ENCODE measurements around the gene CPEB4. TPM values are rescaled to one million over a fixed set of nuclear protein-coding genes. Genes with fewer than 3 reads are reported as not detected.

The CPEB4 gene
- total RNA-seq, 1 donor from 2014 or later: 19.5 TPM

GRCh38 chr5:173896631-173897030 lies 8.5 kb downstream of the CPEB4 start:
- peaks cover 8% of the 10 kb centered on the region for H3K4me1 Mint-ChIP-seq (ENCODE audit: unreplicated experiment)
- H3K27me3 Mint-ChIP-seq (ENCODE audit: unreplicated experiment): peaks cover 2% of the 10 kb centered on the region
- H3K27ac Mint-ChIP-seq (ENCODE audit: unreplicated experiment): no peak overlapping the region
- TF ChIP-seq CTCF (IDR thresholded peaks at IDR 0.05; ENCODE audit: unreplicated experiment): no peak
- DNase-seq (ENCODE audit: low spot score): no peak
- H3K36me3 Mint-ChIP-seq (ENCODE audit: low read depth, unreplicated experiment): peaks cover 2% of the 10 kb centered on the region
- H3K9me3 Mint-ChIP-seq (ENCODE audit: unreplicated experiment): no peaks in the 10 kb centered on the region
- no peak overlapping the region for H3K4me3 Mint-ChIP-seq (ENCODE audit: unreplicated experiment)

GRCh38 chr5:173901705-173902104 lies 13.6 kb downstream of the CPEB4 start:
- no peaks in the 10 kb centered on the region for H3K9me3 Mint-ChIP-seq (ENCODE audit: unreplicated experiment)
- no peaks in the 10 kb centered on the region for H3K27me3 Mint-ChIP-seq (ENCODE audit: unreplicated experiment)
- H3K36me3 Mint-ChIP-seq (ENCODE audit: low read depth, unreplicated experiment): peaks cover 2% of the 10 kb centered on the region
- no peak overlapping the region for H3K4me3 Mint-ChIP-seq (ENCODE audit: unreplicated experiment)
- peaks cover 2% of the 10 kb centered on the region for H3K4me1 Mint-ChIP-seq (ENCODE audit: unreplicated experiment)
- no peak for DNase-seq (ENCODE audit: low spot score)
- H3K27ac Mint-ChIP-seq (ENCODE audit: unreplicated experiment): no peak overlapping the region
- no peak for TF ChIP-seq CTCF (IDR thresholded peaks at IDR 0.05; ENCODE audit: unreplicated experiment)

DNA sequence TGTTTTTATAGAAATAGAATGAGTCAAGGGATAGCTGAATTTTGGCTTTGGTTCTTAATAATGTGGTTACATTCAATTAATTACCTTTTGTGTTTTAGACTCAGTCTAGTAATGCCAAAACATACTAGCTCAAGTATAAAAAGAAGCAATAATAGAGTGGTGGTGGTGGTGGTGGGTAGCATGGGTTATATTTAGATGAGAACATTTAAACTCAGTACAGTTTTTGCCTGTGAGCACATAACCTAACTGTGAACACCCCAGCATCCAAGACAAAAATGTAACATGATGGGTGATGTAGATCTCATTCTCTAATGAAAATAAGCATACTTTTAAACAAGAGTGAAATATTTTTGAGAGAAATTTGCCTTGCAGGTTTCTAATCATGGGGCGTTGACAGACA lies 14.2 kb downstream of the CPEB4 start:
- DNase-seq (ENCODE audit: low spot score): no peak
- no peak overlapping the region for H3K4me3 Mint-ChIP-seq (ENCODE audit: unreplicated experiment)
- H3K4me1 Mint-ChIP-seq (ENCODE audit: unreplicated experiment): peaks cover 2% of the 10 kb centered on the region
- TF ChIP-seq CTCF (IDR thresholded peaks at IDR 0.05; ENCODE audit: unreplicated experiment): no peak
- no peak overlapping the region for H3K27ac Mint-ChIP-seq (ENCODE audit: unreplicated experiment)
- no peaks in the 10 kb centered on the region for H3K27me3 Mint-ChIP-seq (ENCODE audit: unreplicated experiment)
- no peaks in the 10 kb centered on the region for H3K9me3 Mint-ChIP-seq (ENCODE audit: unreplicated experiment)
- H3K36me3 Mint-ChIP-seq (ENCODE audit: low read depth, unreplicated experiment): peaks cover 2% of the 10 kb centered on the region

GRCh38 chr5:173902743-173903142 lies 14.6 kb downstream of the CPEB4 start:
- Mint-ChIP-seq H3K27ac (ENCODE audit: unreplicated experiment) (no peak overlapping the region), H3K4me1 (ENCODE audit: unreplicated experiment) (peaks cover 2% of the 10 kb centered on the region), H3K36me3 (ENCODE audit: low read depth, unreplicated experiment) (peaks cover 2% of the 10 kb centered on the region), H3K9me3 (ENCODE audit: unreplicated experiment) (no peaks in the 10 kb centered on the region), H3K27me3 (ENCODE audit: unreplicated experiment) (peaks cover 2% of the 10 kb centered on the region), H3K4me3 (ENCODE audit: unreplicated experiment) (no peak overlapping the region)
- no peak for DNase-seq (ENCODE audit: low spot score)
- no peak for TF ChIP-seq CTCF (IDR thresholded peaks at IDR 0.05; ENCODE audit: unreplicated experiment)

- no peak for DNase-seq (ENCODE audit: low spot score)
- peaks cover 2% of the 10 kb centered on the region for H3K36me3 Mint-ChIP-seq (ENCODE audit: low read depth, unreplicated experiment)
- peaks cover 3% of the 10 kb centered on the region for H3K27me3 Mint-ChIP-seq (ENCODE audit: unreplicated experiment)
- H3K27ac Mint-ChIP-seq (ENCODE audit: unreplicated experiment): no peak overlapping the region
- TF ChIP-seq CTCF (IDR thresholded peaks at IDR 0.05; ENCODE audit: unreplicated experiment): no peak
- no peaks in the 10 kb centered on the region for H3K9me3 Mint-ChIP-seq (ENCODE audit: unreplicated experiment)
- no peak overlapping the region for H3K4me3 Mint-ChIP-seq (ENCODE audit: unreplicated experiment)
- H3K4me1 Mint-ChIP-seq (ENCODE audit: unreplicated experiment): peaks cover 2% of the 10 kb centered on the region
These were observed 15.4 kb downstream of the CPEB4 start for GRCh38 chr5:173903396-173904140.

Data from endothelial cell (in vitro differentiated cells).